HG02610 (cell line): ENCODE results near the gene STN1.

Experiments
- ATAC-seq: cut with Tn5 transposase; IDR thresholded peaks from one replicate; pipeline ENCODE4 v1.9.1; 2021; ENCODE audit warnings: mild to moderate bottlenecking, moderate library complexity; ENCODE audit not compliant: unreplicated experiment

Gene STN1

DNA sequence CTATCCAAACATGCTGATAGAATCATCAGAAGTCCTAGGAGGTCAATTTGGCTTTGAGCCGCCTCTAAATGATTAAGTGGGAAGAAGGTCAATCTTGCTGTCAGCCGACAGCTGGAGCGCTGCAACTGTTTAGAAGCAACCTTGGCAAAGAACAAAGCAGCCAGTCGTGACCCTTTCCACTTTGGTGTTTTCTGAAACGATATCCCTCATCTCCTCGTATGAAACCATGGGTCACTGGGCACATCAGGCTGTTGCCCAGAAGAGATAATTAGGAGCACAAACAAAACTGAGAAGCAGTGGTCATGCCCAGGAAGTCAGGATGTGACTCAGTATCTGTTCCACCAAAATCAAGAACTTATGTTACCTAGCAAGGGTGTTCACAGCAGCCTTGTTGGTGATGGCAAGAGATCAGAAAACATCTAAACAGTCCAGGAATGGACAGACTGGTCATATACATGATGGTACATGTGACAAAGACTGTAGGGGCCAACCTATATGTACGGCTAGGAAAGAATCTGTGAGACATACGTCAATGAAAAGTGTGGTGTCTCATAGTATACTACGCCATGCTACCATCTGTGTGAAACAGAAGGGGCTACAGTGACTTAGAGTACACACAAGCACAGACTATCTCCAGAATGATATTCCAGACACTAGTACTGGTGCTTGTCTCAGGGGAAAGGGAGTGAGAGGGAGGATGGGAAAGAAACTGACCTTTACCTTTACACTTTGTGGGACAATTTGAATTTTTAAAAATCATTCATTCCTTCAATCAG, 22.4 kb downstream of the STN1 start:
- no peak for ATAC-seq

DNA sequence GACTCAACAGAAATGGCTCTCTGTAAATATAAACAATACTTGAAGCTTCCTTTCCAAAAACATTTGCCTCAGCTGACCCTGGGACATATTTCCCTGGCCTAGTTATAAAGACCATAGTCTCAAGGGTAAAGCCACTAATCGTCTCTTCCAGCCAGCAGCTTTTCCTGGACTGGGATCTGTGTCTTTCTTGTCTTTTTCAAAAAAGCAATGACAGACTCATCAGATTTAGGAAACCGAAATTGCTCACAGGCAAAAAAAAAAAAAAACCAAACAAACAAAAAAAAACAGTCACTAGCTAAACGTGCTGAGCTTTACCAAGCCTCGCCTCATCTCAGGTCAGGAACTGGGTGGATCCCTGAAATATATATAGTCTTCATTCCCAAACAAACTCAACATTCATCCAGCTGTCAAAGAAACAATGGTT, 23.5 kb downstream of the STN1 start:
- no peak for ATAC-seq

DNA sequence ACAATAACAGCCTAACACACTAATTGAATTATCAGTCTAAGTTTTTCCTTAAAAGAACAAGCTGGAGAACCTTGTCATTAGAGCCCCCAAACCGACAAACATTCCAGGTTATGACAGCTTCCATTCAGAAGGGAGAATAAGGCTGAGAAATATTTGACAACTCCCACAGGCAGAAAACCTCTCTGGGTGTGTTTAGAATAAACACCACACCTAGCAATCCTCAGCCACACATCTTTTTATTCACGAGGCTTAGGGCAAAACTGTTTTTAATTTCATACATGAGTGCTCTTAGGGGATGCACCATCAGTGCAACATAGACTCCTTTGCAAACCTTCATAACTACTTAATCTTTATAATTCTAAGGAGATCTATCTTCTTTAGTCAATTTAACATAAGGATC, 24.2 kb downstream of the STN1 start:
- ATAC-seq = no peak

DNA sequence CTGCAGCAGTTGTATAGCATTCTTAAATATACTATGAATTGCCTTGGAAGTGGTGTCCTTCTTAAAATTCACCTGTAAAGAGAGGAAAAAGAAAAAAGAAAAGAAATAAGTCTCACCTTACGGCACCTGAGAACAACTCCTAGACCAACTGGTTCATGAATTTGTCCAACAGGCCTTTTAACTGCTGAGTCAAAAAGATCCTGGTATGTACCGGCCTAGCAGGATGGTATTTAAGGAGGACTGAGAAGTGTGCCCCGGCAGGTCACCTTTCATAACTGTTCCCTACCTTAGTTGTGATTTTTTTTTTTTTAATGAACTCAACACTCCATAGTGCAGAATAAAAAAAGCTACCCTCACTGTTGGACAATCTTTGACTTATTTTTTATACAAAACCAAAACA, 25.8 kb downstream of the STN1 start:
- no peak for ATAC-seq

DNA sequence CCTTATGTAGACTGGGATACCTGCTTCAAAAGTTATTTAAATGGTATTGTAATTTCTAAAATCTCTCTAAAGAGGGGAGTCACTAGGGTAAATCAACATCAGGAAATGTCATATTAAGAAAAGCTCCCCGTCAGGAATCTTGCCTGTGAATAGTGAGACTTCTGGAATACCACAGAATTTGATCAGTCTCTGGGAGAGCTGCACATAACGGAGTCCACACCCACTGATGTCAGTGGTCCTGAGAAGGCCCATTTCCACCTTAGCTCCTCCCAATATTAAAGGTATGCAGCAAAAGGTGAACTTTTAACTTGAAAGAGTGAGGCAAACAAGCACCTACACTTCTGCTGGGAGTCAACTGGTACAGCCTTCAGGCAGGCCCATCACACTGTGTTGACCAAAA, 27.3 kb downstream of the STN1 start:
- ATAC-seq = no peak

DNA sequence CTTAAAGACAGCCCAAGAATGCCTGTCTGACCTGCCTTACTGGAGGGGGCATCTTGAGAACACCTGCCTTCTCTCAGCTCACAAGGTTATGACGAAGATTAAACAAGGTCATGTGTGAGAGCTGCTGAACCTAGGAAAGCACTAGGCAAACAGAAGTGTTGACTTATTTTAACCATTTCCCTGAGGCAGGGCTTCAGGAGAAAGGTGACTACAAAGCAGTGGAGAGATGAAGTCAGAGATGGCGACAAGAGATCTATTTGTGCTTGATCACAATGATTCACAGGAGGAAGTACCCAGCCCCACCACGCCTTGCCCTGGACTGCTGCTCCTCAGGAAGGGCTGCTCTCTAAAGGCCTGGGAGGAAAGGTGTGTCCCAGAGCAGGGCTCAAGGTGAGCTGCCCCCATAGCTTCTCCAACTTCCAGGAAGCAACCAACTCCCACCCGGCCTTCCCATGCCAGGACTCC, 27.8 kb downstream of the STN1 start:
- ATAC-seq = no peak

DNA sequence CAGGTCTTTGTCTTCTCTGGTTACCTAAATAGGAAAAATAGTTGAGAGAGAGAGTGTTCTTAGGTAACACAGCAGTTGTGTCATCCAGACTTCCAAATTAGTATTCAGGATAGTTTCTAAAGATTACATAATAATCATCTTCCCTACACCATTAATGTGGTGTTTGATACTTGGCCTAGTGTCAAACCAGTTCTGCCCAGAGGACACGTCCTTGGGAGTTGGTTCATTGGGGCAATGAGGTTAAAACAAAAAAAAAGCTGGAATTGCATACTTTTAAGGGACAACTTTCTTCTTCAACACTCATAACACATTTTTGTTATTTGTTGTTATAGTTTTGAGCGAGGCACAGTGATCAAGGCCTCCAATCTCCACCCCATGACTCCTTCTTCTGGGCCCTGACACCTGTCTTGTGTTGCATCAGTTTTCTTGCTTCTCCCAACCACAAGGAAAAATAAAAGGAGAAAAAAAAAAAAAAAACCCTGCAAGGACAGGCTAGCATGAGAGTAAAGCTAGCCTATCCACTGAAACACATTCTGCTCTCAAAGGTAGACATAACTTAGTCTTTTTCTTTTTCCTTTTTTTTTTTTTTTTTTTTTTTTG, 28.8 kb downstream of the STN1 start:
- ATAC-seq = no peak

DNA sequence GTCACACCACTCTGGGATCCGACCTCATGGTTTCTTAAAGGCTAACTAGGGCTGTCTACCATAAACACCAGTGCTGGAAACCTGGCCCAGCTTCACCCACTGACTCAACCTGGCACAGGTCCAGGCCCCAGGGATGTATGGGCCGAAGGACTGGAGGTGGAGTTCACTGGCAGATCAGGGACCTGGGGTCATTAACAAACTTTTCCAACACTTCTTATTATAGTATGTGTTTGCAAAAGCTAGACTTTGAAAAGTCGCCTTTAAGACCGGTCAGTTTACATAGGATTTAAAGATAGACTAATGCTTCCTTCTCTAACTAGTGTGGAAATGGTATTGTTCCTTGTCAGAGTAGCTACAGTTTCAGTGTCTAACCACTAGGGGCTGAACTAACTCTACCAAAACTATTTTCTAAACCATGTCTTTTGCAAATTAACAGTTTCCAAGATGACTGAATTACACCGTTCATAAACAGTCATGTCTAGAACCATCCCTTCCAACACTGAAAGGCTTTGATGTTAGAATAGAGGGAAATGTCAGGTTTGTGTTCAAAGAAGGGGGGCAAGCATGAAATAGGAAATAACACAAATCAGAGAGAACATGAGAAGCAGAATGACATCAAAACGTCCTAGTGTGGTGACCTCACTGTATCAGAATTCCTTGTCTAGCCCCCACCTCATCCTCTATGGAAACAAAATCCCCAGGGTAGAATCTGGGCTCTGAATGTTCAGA, 29.7 kb downstream of the STN1 start:
- peak; percentile 57 for ATAC-seq

DNA sequence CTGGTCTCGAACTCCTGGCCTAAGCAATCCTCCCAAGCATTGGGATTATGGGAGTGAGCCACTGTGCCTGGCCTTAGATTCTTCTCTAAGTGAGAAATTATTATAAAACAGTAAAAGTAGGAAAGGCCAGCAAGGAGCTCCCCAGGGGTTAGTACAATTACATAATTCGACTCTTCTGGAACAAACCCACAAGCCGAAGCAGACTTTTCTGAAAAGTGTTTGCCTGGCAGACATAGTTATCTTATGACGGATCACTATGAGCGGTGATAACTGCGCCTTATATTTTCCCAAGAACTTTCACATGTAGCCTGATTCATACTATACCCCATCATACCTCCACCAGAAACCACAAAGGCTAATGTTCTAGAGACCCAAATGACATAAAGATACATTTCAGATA, 32.4 kb downstream of the STN1 start:
- no peak for ATAC-seq

DNA sequence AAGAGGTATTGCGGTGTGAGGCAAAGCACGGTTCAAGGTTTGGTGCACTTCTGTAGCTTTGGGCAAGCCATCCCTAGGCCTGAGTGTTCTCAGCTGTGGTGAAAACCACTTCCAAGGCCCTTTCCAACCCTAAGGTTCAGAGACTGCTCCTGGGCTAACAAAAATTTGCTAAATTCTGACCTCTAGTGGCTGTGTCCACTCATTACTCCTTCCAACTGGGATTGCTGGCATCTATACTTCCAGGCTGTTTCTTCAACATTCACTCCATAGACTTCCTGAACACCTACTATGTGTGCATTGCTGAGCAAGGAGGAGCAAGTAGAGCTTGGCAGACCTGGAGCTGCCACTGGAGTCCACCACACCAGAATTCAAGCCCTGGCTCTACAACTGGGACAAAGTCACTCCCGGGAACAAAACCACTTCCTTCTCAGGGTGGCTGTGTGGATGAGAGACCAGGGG, 33.3 kb downstream of the STN1 start:
- ATAC-seq = no peak

DNA sequence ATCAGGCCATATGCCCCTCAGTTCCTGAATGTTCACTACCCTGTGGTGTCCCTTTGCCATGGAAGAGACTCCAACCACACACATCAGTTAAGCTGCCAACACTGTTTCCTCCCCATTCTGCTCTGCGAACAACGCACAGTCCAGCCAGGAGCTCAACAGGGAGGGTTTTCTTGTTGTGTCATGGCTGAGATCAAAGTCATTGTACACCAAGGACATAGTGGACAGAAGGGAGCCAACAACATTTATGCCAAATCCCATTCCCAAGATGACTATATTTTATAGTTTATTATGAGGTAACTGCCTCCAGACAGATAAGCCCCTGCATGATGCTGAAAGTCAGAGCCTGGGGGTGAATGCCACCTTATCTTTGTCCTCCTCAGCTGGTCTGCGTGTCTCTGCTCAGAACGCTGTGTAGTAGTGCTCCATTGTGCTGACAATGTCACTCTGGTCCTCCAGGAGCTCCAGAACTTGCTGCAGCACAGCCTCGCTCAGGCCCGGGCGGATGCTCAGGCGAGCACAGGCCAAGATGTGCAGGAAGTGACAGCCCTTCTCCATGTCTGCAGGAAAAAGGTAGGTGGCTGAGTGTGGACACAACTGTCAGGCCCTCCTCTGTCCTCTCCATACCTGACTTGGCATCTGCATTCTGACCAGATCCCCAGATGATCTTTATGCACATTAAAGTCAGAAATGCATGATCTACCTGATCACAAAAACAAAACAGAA, 35.5 kb downstream of the STN1 start:
- ATAC-seq = no peak

DNA sequence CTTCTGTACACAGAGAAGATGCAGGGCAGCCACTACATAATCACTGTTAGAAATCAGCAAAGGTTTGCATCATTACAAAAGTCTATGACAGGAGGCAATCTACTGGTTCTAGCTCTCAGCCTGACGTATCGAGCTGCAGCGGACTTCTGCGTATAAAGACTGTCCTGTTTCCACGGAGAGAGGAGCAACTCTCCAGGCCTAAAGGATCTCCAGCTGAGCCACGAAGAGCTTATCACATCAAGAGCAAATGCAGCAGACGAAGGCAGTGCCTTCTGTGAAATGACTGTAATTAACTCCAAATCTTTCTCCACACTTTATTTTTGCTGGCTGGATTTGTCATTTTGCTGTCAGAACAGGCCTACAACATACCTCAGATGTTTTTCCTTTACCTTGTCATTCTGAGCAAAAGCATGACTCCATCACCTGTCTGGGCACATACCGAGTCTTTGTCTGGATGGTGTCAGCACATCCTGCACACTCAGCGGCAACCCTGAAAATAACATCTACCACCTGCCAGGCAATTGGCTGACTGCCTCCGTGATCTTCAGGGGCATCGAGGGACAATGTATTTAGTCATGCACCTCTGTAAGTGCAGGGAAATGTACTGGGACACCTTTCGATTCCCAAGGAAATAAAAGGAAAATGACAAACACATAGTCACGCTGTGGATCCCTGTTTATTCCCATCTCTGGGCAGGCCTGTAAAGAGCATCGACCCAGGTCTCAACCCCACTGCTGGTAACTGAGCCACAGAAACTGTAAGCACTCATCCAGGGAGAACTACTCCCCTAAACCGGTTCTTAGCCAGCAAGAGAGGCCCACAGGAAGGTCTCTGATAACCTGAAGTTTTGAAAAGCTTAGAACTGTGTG, 36.3 kb downstream of the STN1 start:
- ATAC-seq = no peak

DNA sequence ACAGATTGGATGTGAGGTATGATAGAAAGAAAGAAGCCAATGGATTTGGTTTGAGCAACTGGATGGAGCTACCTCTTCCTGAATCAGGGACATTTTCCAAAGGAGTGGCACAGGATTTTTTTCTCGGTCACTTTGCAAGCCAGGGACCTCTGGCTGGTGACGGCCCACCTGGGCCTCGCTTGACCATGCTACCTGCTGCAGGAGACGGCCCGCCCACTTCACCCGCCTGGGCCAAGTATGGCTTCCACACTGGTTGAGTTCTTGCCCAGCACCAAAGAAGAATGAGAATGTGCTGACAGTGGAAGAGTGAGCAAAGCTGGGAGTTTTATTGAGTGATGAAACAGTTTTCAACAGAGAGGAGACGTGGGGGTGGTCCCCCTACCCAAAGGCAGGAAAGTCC, 38.2 kb downstream of the STN1 start:
- no peak for ATAC-seq

DNA sequence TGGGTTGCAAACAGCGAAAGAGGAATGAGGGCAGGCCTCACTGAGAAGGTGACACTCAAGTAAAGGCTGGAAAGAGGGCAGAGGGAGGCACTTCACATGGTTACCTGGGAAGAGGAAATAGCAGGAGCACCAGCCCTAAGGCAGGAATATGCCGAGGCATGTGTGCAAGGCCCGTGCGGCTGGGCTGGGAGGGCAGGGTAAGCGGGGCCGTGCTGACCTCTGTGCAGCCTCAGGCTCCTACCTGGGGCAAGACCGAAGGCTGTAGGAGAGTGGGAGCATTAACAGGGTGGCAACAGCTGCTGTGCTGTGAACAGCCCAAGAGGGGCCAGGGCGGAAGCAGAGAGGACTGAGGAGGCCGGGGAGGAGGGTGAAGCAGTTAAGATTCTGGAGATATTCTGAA, 38.6 kb downstream of the STN1 start:
- ATAC-seq = no peak

DNA sequence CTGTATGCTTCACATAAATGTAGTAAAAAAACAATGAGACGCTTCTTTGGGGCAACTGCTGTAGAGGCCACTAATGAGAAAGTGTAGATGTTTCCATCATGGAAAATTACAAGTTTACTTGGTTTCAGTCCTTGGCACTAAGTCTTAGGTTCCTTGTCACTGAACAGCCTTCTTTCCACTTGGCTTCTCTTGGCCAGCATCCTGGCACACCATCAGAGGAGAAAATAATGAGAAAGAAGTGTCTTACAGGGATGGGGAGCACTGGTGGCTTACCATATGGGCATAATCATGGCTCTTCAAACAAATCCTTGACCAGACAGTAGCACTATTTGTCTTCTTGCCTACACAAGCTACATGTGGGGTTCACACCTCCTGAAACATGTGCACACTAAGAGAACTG, 40.1 kb downstream of the STN1 start:
- no peak for ATAC-seq

DNA sequence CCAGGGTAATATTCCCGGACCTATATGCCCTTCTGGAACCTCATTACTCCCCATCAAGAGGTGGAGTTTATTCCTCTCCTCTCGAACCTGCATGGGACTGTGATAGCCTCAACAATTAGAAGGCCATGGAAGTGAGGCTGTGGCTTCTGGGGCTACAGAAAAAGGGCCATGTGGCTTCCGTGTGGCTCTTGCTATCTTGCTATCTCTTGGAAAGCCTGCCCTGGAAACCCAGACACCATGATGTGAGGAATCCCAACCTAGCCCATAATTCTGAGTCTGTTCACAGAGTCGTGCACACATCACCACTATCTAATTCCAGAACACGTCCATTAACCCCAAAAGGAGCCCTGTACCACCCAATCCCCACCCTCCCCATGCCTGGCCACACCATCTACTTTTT, 41.8 kb downstream of the STN1 start:
- ATAC-seq = no peak

DNA sequence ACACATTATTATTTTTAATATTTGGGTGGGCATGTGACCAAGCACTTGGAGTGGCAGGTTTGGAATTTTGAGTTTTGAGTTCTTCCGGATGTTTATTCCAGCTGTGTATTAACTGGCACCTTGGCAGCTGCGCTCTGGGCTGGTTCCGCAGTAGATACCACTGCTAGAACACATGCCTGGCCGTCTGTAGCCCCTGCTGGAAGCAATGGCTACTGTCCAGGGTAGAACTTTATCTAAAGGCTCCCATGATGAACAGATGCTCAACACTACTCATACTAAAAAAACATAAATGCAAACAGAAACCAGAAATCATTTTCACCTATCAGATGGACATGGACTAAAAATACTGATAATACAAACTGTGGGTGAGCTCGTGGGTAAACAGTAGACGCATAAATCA, 43.3 kb downstream of the STN1 start:
- no peak for ATAC-seq

DNA sequence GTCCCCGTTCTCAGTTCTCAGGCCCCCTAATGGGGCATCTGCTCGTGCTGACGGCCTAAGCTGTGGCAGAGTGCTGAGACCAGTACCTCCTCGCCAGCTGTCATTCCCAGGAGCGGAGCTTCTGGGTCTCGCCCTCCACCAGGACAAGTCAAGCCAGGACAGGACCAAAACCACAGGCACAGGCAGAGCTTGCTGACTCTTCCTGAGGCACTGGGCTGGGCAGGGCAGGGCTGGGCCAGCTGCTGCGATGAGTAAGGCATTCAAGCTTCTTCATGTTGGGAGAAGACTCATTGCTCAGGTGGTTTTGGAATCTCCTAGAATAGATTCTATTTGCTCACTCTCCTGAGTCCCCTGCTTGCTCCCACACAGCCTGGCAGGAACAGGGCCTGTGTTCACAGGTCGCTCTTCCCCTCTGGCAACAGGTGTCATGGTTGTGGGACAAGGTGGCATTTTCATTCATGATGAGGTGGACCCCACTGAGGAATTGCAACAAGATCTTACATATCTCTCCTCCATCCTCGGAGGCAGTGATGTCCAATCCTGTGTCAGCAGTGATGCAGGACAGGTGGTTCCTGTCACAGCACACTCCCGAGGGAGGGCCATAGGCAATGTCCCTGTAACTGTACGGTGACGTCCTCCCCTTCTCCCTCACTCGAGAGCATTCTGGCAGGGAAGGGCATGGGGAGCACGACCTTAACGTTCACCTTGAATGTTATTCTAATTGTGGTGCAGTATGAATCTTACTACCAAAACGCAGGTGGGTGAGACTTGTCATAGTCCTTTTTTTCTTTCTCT, 45.6 kb downstream of the STN1 start:
- ATAC-seq = no peak

DNA sequence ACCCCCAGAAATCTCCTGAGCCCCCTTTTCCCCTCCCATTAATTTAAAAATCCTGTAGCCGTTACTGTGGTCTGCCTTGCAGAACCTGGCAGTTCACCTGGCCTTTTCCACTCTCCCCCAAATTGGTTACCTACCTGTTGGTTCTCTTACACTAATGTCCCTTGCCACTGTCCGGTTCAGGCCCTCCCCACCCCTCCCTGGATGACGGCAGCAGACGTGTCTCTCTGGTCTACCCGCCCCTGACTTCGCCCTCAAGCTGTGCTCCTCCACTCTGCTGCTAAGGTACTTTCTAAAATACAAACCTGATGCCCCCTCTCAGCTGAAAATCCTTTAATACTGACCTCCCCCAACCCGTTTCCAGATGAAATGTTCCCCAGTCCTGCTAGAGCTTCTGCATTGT, 47.0 kb downstream of the STN1 start:
- no peak for ATAC-seq

DNA sequence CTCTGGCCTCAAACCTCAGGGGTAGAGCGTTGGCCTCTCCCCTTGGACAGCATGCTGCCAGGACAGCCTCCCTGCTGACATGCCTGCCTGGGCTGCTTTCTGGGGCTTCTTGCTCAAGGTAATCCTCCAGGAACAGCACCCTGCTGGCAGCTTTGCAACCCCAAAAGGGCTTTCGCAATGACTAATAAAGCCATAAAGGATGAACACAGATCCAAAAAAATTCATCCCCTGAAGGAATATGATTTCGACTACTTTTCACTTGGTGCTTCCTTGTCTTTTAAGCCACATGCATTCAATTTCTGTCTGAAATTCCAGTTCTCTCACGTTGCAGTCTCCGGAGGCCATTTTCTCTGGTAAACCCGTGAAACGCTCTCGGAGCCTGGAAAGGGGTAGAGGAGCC, 47.5 kb downstream of the STN1 start:
- no peak for ATAC-seq
